C4-2B (cell line): Measurements from ENCODE around the gene NTMT1.

Experiments
- CTCF ChIP-seq: fragments of 450-650 bp; conservative IDR thresholded peaks from 2 replicates; pipeline ENCODE4 v1.5.1; 2017; ENCODE audit warnings: mild to moderate bottlenecking
- ZFX ChIP-seq: fragments of 450-650 bp; IDR thresholded peaks from 2 replicates; pipeline ENCODE4 v1.6.1; 2017

- no peak for TF ChIP-seq CTCF
- TF ChIP-seq ZFX, result no peak
Observed at GRCh38 chr9:129576546-129577543, 49.1 kb upstream of the NTMT1 start.
